ENCODE measurements around the gene TOP1.

GRCh38 chr20:41162396-41162795 is 133.8 kb downstream of the TOP1 start:
- no peak for TF ChIP-seq POLR2A (IDR thresholded peaks at IDR 0.05)
- TF ChIP-seq CTCF (IDR thresholded peaks at IDR 0.05): no peak

All from right lobe of liver (tissue), 4 donors.